Loucy (cell line): ENCODE results near the gene BLCAP.

Source experiments
- CTCF ChIP-seq: fragments of 200-600 bp; sonication (generic); conservative IDR thresholded peaks from 2 replicates; pipeline ENCODE4 v1.5.1; 2014; ENCODE audit warnings: mild to moderate bottlenecking, antibody characterized with exemption, low read length
- EZH2phosphoT487 ChIP-seq: fragments of 200-600 bp; IDR thresholded peaks from 2 replicates; pipeline ENCODE4 v1.6.1; 2018; ENCODE audit warnings: antibody characterized with exemption, mild to moderate bottlenecking, moderate library complexity, borderline replicate concordance

- TF ChIP-seq CTCF: no peak
- TF ChIP-seq EZH2phosphoT487: no peak
These were observed 16.7 kb upstream of the BLCAP start for GRCh38 chr20:37544386-37544785.
